PC-9 (cell line): Measurements from ENCODE around the gene SGK1. TPM values are rescaled to one million over a fixed set of nuclear protein-coding genes. Genes with fewer than 3 reads are reported as not detected.

Experiments
- BruUV-seq: library from RNA; stranded (reverse); fragments of 400-500 nt; replicated peaks from 2 replicates; lab custom pipeline; 2021; lab: Mats Ljungman, UMichigan
- CTCF ChIA-PET: fragments of 300-600 bp; sonication (Branson Sonifier 250); formaldehyde crosslinking; loops from one replicate; lab custom pipeline; 2022; ENCODE audit warnings: antibody characterized with exemption; lab: Charles Lee
- POLR2A ChIA-PET: fragments of 300-600 bp; sonication (Branson Sonifier 250); formaldehyde crosslinking; loops from one replicate; lab custom pipeline; 2022; ENCODE audit warnings: antibody characterized with exemption; ENCODE audit not compliant: unreplicated experiment; lab: Charles Lee
- DNase-seq, 2 experiments: peaks; one replicate each; pipeline versions ENCODE4 v3.0.0 to v3.0.0-alpha.2; 2015 to 2022; ENCODE audit warnings: mixed read lengths in 1 of 2
- H2AFZ ChIP-seq: fragments of 200-600 bp; sonication (generic); 2 replicates; pipeline ENCODE4 v1.8.1; 2017; ENCODE audit warnings: antibody characterized with exemption
- H3F3A ChIP-seq: fragments of 200-600 bp; sonication (generic); 2 replicates; pipeline ENCODE4 v1.8.1; 2017; ENCODE audit warnings: antibody characterized with exemption, mild to moderate bottlenecking, low read depth; ENCODE audit not compliant: insufficient read depth
- H3K27ac ChIP-seq: fragments of 200-600 bp; sonication (generic); 2 replicates; pipeline ENCODE4 v1.6.1; 2016; ENCODE audit warnings: mixed run types
- H3K27me3 ChIP-seq: fragments of 200-600 bp; sonication (generic); 2 replicates; pipeline ENCODE4 v1.6.1; 2016; ENCODE audit warnings: low read depth, mixed run types; ENCODE audit not compliant: insufficient read depth
- H3K36me3 ChIP-seq: fragments of 200-600 bp; sonication (generic); 2 replicates; pipeline ENCODE4 v1.6.1; 2016; ENCODE audit warnings: low read depth, mixed run types
- H3K4me1 ChIP-seq: fragments of 200-600 bp; sonication (generic); replicated peaks from 2 replicates; pipeline ENCODE4 v1.6.1; 2016; ENCODE audit warnings: mixed run types; ENCODE audit not compliant: insufficient read depth
- H3K4me2 ChIP-seq: fragments of 200-600 bp; sonication (generic); 2 replicates; pipeline ENCODE4 v1.6.1; 2017; ENCODE audit warnings: mixed run types
- H3K4me3 ChIP-seq: fragments of 200-600 bp; sonication (generic); 2 replicates; pipeline ENCODE4 v1.6.1; 2016; ENCODE audit warnings: mixed run types
- H3K79me2 ChIP-seq: fragments of 200-600 bp; sonication (generic); 2 replicates; pipeline ENCODE4 v1.6.1; 2017; ENCODE audit warnings: low read depth, mixed run types
- H3K9me2 ChIP-seq: fragments of 200-600 bp; sonication (generic); 2 replicates; pipeline ENCODE4 v1.8.1; 2017; ENCODE audit warnings: mild to moderate bottlenecking; ENCODE audit not compliant: insufficient read depth
- H3K9me3 ChIP-seq: fragments of 200-600 bp; sonication (generic); 2 replicates; pipeline ENCODE4 v1.8.1; 2016; ENCODE audit warnings: low read depth; ENCODE audit not compliant: insufficient read depth
- H4K20me1 ChIP-seq: fragments of 200-600 bp; sonication (generic); 2 replicates; pipeline ENCODE4 v1.8.1; 2017; ENCODE audit not compliant: insufficient read depth
- EZH2 ChIP-seq: fragments of 200-600 bp; sonication (generic); IDR thresholded peaks from 2 replicates; pipeline ENCODE4 v1.8.0; 2017; ENCODE audit warnings: antibody characterized with exemption, low read depth
- intact Hi-C: fragments of 100-400 bp; cut with micrococcal nuclease; formaldehyde crosslinking; loops from one replicate; pipeline ENCODE4 v1.10.0; 2022; ENCODE audit not compliant: unreplicated experiment
- total RNA-seq: library from RNA; stranded (reverse); gene quantifications from 2 replicates; pipeline ENCODE4 v1.2.3, GENCODE V29; 2021
- TF ChIP-seq, protein P1 (sequence below): fragments of 200-600 bp; sonication (generic); conservative IDR thresholded peaks from 2 replicates; pipeline ENCODE4 v1.6.1; 2017; ENCODE audit warnings: mixed run types, antibody characterized with exemption, mild to moderate bottlenecking, moderate library complexity

The SGK1 gene
- total RNA-seq, 1 experiment from 2014 or later: 11.3 TPM

DNA sequence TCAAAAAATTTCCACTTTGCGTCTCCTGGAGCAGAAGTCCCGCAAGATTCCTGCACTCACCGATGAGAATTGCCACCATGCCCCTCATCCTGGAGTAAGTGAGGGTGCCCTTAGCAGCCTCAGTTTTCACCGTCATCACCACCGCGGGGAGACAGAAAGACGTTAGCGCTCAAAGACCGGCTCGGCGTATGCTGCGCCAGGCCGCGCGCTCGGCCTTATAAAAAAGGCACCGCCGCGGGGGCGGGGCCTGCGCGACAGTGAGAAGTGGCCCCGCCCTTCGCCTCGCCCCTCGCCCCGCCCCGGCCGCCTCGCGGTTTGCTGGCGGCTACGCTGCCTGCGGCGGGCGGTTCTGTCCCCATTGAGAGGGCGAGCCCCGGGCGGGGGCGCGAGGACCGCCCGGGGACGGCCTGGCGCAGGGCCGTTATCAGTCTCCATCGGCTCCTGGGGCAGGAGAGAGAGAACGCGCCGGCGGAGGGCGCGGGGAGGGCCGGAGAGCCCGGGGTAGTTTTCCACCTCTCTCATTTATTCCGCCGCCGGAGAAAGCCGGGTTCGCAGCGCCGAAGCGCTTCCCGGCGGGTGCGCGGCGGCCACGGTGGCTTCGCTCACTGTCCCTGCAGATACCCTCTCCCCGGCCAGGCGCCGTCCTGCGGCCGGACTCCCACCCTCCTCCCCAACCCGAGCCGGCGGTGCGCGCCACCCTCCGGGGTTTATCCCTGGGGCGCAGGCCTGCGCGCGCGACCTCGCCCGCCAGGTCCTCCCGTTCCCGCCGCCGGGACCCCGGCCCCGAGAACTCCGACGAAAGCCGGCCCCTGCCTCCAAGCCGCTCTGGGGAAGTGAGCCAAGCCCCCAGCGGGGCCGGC is 143.0 kb downstream of the SGK1 start:
- intact Hi-C loops: loop anchor here (1.0 to 2.0 kb wide), 11 partner anchors 114 to 766 kb away; no protein-coding TSS in a partner anchor
- Histone ChIP-seq H2AFZ (peak overlapping the region; percentile 96), H3K36me3 (peaks cover 34% of the 10 kb centered on the region), H3K4me1 (peaks cover 21% of the 10 kb centered on the region), H3F3A (peaks cover 17% of the 10 kb centered on the region), H3K27me3 (no peaks in the 10 kb centered on the region), H4K20me1 (no peaks in the 10 kb centered on the region), H3K4me3 (peak overlapping the region; percentile 73), H3K9me3 (no peaks in the 10 kb centered on the region), H3K79me2 (peaks cover 19% of the 10 kb centered on the region; the same call in 1 of the 2 replicates), H3K9me2 (no peaks in the 10 kb centered on the region), H3K4me2 (peak overlapping the region; percentile 92), H3K27ac (peak overlapping the region; percentile 84)
- TSS peak; percentile 96 for BruUV-seq
- DNase-seq: peak; percentile 82 to 93
- TF ChIP-seq, protein P1, sequence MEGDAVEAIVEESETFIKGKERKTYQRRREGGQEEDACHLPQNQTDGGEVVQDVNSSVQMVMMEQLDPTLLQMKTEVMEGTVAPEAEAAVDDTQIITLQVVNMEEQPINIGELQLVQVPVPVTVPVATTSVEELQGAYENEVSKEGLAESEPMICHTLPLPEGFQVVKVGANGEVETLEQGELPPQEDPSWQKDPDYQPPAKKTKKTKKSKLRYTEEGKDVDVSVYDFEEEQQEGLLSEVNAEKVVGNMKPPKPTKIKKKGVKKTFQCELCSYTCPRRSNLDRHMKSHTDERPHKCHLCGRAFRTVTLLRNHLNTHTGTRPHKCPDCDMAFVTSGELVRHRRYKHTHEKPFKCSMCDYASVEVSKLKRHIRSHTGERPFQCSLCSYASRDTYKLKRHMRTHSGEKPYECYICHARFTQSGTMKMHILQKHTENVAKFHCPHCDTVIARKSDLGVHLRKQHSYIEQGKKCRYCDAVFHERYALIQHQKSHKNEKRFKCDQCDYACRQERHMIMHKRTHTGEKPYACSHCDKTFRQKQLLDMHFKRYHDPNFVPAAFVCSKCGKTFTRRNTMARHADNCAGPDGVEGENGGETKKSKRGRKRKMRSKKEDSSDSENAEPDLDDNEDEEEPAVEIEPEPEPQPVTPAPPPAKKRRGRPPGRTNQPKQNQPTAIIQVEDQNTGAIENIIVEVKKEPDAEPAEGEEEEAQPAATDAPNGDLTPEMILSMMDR: no peak
- TF ChIP-seq EZH2: no peak
- CTCF ChIA-PET: interaction anchor here (1.1 kb wide), 1 partner anchor 766 kb away, joined by 5 read pairs; no protein-coding TSS in a partner anchor
- POLR2A ChIA-PET: interaction anchor here (0.7 kb wide), 2 partner anchors 19 to 605 kb away, joined by 3 to 4 read pairs; no protein-coding TSS in a partner anchor

DNA sequence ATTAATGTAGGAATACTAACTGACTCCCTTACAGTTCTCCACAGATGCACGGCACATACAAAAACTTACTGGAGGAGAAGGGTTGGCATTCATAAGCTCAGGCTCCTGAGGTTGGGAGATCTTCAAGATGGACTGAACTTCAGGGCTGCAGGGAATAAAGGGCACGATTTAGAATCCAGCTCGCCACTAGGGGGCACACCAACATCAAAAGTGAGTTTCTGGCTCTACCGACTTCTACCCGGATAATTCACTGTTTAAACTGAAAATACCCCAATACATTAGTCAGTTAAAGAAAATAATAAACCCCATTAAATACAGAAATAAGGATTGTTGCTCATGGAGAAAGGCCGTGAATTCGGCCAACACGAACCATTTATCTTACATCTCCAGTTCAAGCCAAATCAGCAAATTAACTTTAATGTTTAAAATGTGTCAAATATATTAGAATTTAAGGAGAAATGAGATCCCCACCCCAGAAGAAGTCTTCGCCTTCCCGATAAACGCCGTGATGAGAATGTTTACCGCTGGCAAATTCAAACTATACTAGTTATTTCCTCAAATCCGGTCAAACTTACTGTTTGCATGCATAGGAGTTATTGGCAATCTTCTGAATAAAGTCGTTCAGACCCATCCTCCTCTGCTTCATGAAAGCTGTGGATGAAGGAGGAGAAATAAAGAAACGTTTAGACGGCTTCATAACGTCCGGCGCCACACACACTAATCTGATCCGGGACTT is 143.8 kb downstream of the SGK1 start:
- H4K20me1 ChIP-seq: no peaks in the 10 kb centered on the region
- no peaks in the 10 kb centered on the region for H3K27me3 ChIP-seq
- H3F3A ChIP-seq: peaks cover 24% of the 10 kb centered on the region
- H2AFZ ChIP-seq: peak overlapping the region; percentile 96
- TF ChIP-seq, protein P1: peak; percentile 99
- TF ChIP-seq EZH2: no peak
- no peaks in the 10 kb centered on the region for H3K9me2 ChIP-seq
- POLR2A ChIA-PET: interaction anchor here (0.7 kb wide), 2 partner anchors 18 to 604 kb away, joined by 3 to 4 read pairs; no protein-coding TSS in a partner anchor
- peak overlapping the region; percentile 84 for H3K27ac ChIP-seq
- intact Hi-C loops: loop anchor here (1.0 to 2.0 kb wide), 9 partner anchors 115 to 767 kb away; no protein-coding TSS in a partner anchor
- peaks cover 19% of the 10 kb centered on the region; the same call in 1 of the 2 replicates for H3K79me2 ChIP-seq
- DNase-seq: peak; percentile 74 to 76
- BruUV-seq: TSS peak; percentile 55
- H3K36me3 ChIP-seq: peaks cover 34% of the 10 kb centered on the region
- H3K4me2 ChIP-seq: peak overlapping the region; percentile 92
- H3K4me1 ChIP-seq: peaks cover 21% of the 10 kb centered on the region
- CTCF ChIA-PET: interaction anchor here (0.7 to 1.1 kb wide), 3 partner anchors 466 to 767 kb away, joined by 3 to 5 read pairs (median 4); no protein-coding TSS in a partner anchor
- peak overlapping the region; percentile 73 for H3K4me3 ChIP-seq
- H3K9me3 ChIP-seq: no peaks in the 10 kb centered on the region

DNA sequence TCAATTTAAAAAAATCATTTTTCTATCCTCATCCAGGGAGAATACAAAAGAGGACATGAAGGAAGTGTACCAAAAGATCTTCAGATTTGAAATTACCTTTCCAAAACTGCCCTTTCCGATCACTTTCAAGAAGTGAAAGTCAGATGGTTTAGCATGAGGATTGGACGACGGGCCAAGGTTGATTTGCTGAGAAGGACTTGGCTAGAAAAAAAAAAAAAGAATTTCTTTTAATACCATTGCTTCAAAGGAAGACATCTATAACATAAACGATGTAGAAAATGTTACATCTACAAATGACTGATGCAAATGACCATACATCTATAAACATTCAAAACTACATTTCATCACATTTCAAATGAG is 144.6 kb downstream of the SGK1 start:
- Histone ChIP-seq H4K20me1 (no peaks in the 10 kb centered on the region), H3K79me2 (peaks cover 19% of the 10 kb centered on the region; the same call in 1 of the 2 replicates), H2AFZ (no peak overlapping the region), H3K36me3 (peaks cover 34% of the 10 kb centered on the region), H3K27ac (no peak overlapping the region), H3F3A (peaks cover 24% of the 10 kb centered on the region), H3K9me3 (no peaks in the 10 kb centered on the region), H3K4me2 (peak overlapping the region; percentile 92), H3K9me2 (no peaks in the 10 kb centered on the region), H3K4me1 (peaks cover 21% of the 10 kb centered on the region), H3K4me3 (peak overlapping the region; percentile 73), H3K27me3 (no peaks in the 10 kb centered on the region)
- intact Hi-C loops: no loop called here
- peak in 1 of 2 experiments; percentile 32 for DNase-seq
- BruUV-seq: no TSS peak
- no peak for TF ChIP-seq EZH2
- TF ChIP-seq, protein P1: no peak
- POLR2A ChIA-PET: no interaction called here
- CTCF ChIA-PET: interaction anchor here (0.7 to 1.0 kb wide), 2 partner anchors 467 to 709 kb away, joined by 3 to 4 read pairs; no protein-coding TSS in a partner anchor
